ENCODE data around the gene WDFY3. TPM values are rescaled to one million over a fixed set of nuclear protein-coding genes. Genes with fewer than 3 reads are reported as not detected.

WDFY3 gene
- total and polyA plus RNA-seq, 10 donors = 1.6 to 208 (median 127) TPM

- DNase-seq = no peak
- 92 to 100% (median 97%) methylated on average over 1 of the region's 1 CpG for WGBS, 5 donors
- intact Hi-C loops (cut with DNase I; ENCODE audit: low total_unique reads) = no loop called here
- Histone ChIP-seq H3K27me3 (replicated peaks in 1 of 7) (no peaks in the 10 kb centered on the region), H3K27ac (no peak overlapping the region), H3K4me3 (no peak overlapping the region), H3K4me1 (peaks cover 0 to 37% (median 13%) of the 10 kb centered on the region in 6 donors), H3K36me3 (no peaks in the 10 kb centered on the region), H3K9me3 (peaks cover 0 to 3% (median 0%) of the 10 kb centered on the region in 8 donors)
- TF ChIP-seq POLR2AphosphoS5 (IDR thresholded peaks at IDR 0.05) (no peak), POLR2A (IDR thresholded peaks at IDR 0.05) (no peak), CTCF (IDR thresholded peaks at IDR 0.05 in 8 of 11, conservative IDR thresholded peaks at IDR 0.05 in 3 of 11) (no peak)
Observed at GRCh38 chr4:84952776-84953175, 13.7 kb downstream of the WDFY3 start.

- Histone ChIP-seq H3K4me3 (no peak overlapping the region), H3K27ac (no peak overlapping the region), H3K36me3 (no peaks in the 10 kb centered on the region), H3K4me1 (peaks cover 0 to 33% (median 15%) of the 10 kb centered on the region in 6 donors), H3K9me3 (peaks cover 0 to 3% (median 0%) of the 10 kb centered on the region in 8 donors), H3K27me3 (replicated peaks in 1 of 7) (no peaks in the 10 kb centered on the region)
- DNase-seq = no peak
- WGBS, 5 donors = 0 to 53% (median 40%) methylated on average over 1 of the region's 1 CpG
- TF ChIP-seq POLR2A (IDR thresholded peaks at IDR 0.05) = no peak
- TF ChIP-seq POLR2AphosphoS5 (IDR thresholded peaks at IDR 0.05) = no peak
- TF ChIP-seq CTCF (IDR thresholded peaks at IDR 0.05 in 8 of 11, conservative IDR thresholded peaks at IDR 0.05 in 3 of 11) = no peak
- intact Hi-C loops (cut with DNase I; ENCODE audit: low total_unique reads) = no loop called here
Observed at GRCh38 chr4:84952004-84952403, 14.5 kb downstream of the WDFY3 start.

GRCh38 chr4:84948056-84948455 is 18.4 kb downstream of the WDFY3 start:
- TF ChIP-seq POLR2AphosphoS5 (IDR thresholded peaks at IDR 0.05) = no peak
- TF ChIP-seq POLR2A (IDR thresholded peaks at IDR 0.05) = no peak
- TF ChIP-seq CTCF (IDR thresholded peaks at IDR 0.05 in 8 of 11, conservative IDR thresholded peaks at IDR 0.05 in 3 of 11) = no peak
- peak overlapping the region in 6 of 8 donors; percentile 4 to 54 (median 32) for H3K27ac ChIP-seq
- no peaks in the 10 kb centered on the region for H3K36me3 ChIP-seq
- no peaks in the 10 kb centered on the region for H3K27me3 ChIP-seq (replicated peaks in 1 of 7)
- intact Hi-C loops (cut with DNase I; ENCODE audit: low total_unique reads) = no loop called here
- peaks cover 0 to 4% (median 0%) of the 10 kb centered on the region in 8 donors for H3K9me3 ChIP-seq
- 56 to 79% (median 59%) methylated on average over 2 of the region's 2 CpGs for WGBS, 5 donors
- no peak for DNase-seq
- peaks cover 0 to 47% (median 13%) of the 10 kb centered on the region in 6 donors for H3K4me1 ChIP-seq
- H3K4me3 ChIP-seq = no peak overlapping the region

- Histone ChIP-seq H3K36me3 (no peaks in the 10 kb centered on the region), H3K27me3 (replicated peaks in 1 of 7) (no peaks in the 10 kb centered on the region), H3K4me3 (no peak overlapping the region), H3K4me1 (peaks cover 0 to 47% (median 13%) of the 10 kb centered on the region in 6 donors), H3K27ac (peak overlapping the region in 4 of 8 donors; percentile 9 to 60 (median 29)), H3K9me3 (peaks cover 0 to 33% (median 27%) of the 10 kb centered on the region in 8 donors)
- 16 to 50% (median 27%) methylated on average over 1 of the region's 1 CpG for WGBS, 5 donors
- intact Hi-C loops (cut with DNase I; ENCODE audit: low total_unique reads) = no loop called here
- peak in 1 of 3 donors; percentile 50 for TF ChIP-seq POLR2AphosphoS5 (IDR thresholded peaks at IDR 0.05)
- no peak for TF ChIP-seq POLR2A (IDR thresholded peaks at IDR 0.05)
- DNase-seq = no peak
Observed at GRCh38 chr4:84944947-84945346, 21.5 kb downstream of the WDFY3 start.

GRCh38 chr4:84940960-84941359 is 25.5 kb downstream of the WDFY3 start:
- TF ChIP-seq POLR2A (IDR thresholded peaks at IDR 0.05) (no peak), POLR2AphosphoS5 (IDR thresholded peaks at IDR 0.05) (no peak), CTCF (IDR thresholded peaks at IDR 0.05 in 8 of 11, conservative IDR thresholded peaks at IDR 0.05 in 3 of 11) (no peak)
- no peak for DNase-seq
- intact Hi-C loops (cut with DNase I; ENCODE audit: low total_unique reads) = no loop called here
- Histone ChIP-seq H3K9me3 (peaks cover 0 to 35% (median 27%) of the 10 kb centered on the region in 8 donors), H3K4me3 (no peak overlapping the region), H3K27ac (no peak overlapping the region), H3K4me1 (peaks cover 0 to 41% (median 15%) of the 10 kb centered on the region in 6 donors), H3K36me3 (no peaks in the 10 kb centered on the region), H3K27me3 (replicated peaks in 1 of 7) (no peaks in the 10 kb centered on the region)

Data from spleen (tissue), 11 donors.